ENCODE data around the gene GAA. TPM values are rescaled to one million over a fixed set of nuclear protein-coding genes. Genes with fewer than 3 reads are reported as not detected.

Gene GAA
- total RNA-seq, 1 experiment from 2014 or later = 10.3 TPM

- no peak for DNase-seq (ENCODE audit: low read depth)
Observed at GRCh38 chr17:80117491-80118401, 16.4 kb downstream of the GAA start.

GRCh38 chr17:80118601-80119270 is 17.4 kb downstream of the GAA start:
- DNase-seq (ENCODE audit: low read depth) = no peak

GRCh38 chr17:80119271-80119791 is 17.9 kb downstream of the GAA start:
- no peak for DNase-seq (ENCODE audit: low read depth)

GRCh38 chr17:80119839-80120238 is 18.5 kb downstream of the GAA start:
- no peak for DNase-seq (ENCODE audit: low read depth)

- no peak for DNase-seq (ENCODE audit: low read depth)
Observed at GRCh38 chr17:80122026-80122575, 20.7 kb downstream of the GAA start.

- no peak for DNase-seq (ENCODE audit: low read depth)
Observed at GRCh38 chr17:80122926-80123505, 21.6 kb downstream of the GAA start.

- peak; percentile 65 for DNase-seq (ENCODE audit: low read depth)
Observed at GRCh38 chr17:80123791-80124190, 22.4 kb downstream of the GAA start.

GRCh38 chr17:80124351-80124981 is 23.1 kb downstream of the GAA start:
- peak; percentile 25 for DNase-seq (ENCODE audit: low read depth)

GRCh38 chr17:80125656-80126448 is 24.5 kb downstream of the GAA start:
- peak; percentile 11 for DNase-seq (ENCODE audit: low read depth)

- DNase-seq (ENCODE audit: low read depth) = no peak
Observed at GRCh38 chr17:80126449-80126715, 25.0 kb downstream of the GAA start.

- DNase-seq (ENCODE audit: low read depth) = no peak
Observed at GRCh38 chr17:80129006-80129565, 27.7 kb downstream of the GAA start.

GRCh38 chr17:80130992-80131391 is 29.6 kb downstream of the GAA start:
- no peak for DNase-seq (ENCODE audit: low read depth)

- DNase-seq (ENCODE audit: low read depth) = no peak
Observed at GRCh38 chr17:80132906-80133625, 31.7 kb downstream of the GAA start.

GRCh38 chr17:80133626-80133970 is 32.2 kb downstream of the GAA start:
- DNase-seq (ENCODE audit: low read depth) = no peak

- DNase-seq (ENCODE audit: low read depth) = no peak
Observed at GRCh38 chr17:80137131-80137530, 35.8 kb downstream of the GAA start.

GRCh38 chr17:80138856-80139426 is 37.6 kb downstream of the GAA start:
- DNase-seq (ENCODE audit: low read depth) = no peak

- DNase-seq (ENCODE audit: low read depth) = no peak
Observed at GRCh38 chr17:80141463-80142165, 40.2 kb downstream of the GAA start.

GRCh38 chr17:80142929-80143328 is 41.5 kb downstream of the GAA start:
- DNase-seq (ENCODE audit: low read depth) = no peak

All from RPMI7951 (cell line).